GM13977 (cell line): Measurements from ENCODE around the gene RAD51.

Experiments used
- DNase-seq: peaks from one replicate; pipeline ENCODE4 v3.0.0; 2012; ENCODE audit warnings: low spot score
- in situ Hi-C: fragments of 300-500 bp; cut with MboI; formaldehyde crosslinking; loops from one replicate; pipeline ENCODE4 v1.12.0; 2022; ENCODE audit warnings: low sequenced_read_pairs, low pct_unique_long_range_greater_than_20kb, mixed read lengths, inconsistent platforms; ENCODE audit not compliant: unreplicated experiment
- TF ChIP-seq, protein P1 (sequence below): IDR thresholded peaks from 2 replicates; pipeline ENCODE4 v1.5.1; 2012; ENCODE audit warnings: mild to moderate bottlenecking, control low read depth; ENCODE audit not compliant: insufficient read depth; ENCODE audit errors: extremely low read depth, missing control alignments

The RAD51 gene

DNA sequence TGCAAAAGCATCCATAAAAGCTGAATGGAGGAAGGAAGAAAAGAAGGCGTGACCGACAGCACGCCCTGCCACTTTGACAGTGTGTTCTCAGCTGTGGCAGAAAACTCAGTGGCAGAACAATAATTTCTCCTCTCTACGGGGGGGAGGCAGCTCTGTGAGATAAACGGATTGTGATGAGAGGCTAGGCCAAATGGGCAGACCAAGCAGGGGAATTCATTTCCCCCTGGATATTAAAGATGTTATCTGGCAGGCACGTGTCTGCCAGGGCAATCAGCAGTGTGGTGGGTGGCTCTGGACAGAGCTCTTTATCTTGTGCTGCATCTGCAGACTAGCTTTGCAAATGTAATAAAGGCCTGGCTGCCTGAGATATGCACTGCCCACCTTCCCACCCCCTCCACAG, 62.0 kb downstream of the RAD51 start:
- in situ Hi-C loops, result no loop called here
- TF ChIP-seq, protein P1, sequence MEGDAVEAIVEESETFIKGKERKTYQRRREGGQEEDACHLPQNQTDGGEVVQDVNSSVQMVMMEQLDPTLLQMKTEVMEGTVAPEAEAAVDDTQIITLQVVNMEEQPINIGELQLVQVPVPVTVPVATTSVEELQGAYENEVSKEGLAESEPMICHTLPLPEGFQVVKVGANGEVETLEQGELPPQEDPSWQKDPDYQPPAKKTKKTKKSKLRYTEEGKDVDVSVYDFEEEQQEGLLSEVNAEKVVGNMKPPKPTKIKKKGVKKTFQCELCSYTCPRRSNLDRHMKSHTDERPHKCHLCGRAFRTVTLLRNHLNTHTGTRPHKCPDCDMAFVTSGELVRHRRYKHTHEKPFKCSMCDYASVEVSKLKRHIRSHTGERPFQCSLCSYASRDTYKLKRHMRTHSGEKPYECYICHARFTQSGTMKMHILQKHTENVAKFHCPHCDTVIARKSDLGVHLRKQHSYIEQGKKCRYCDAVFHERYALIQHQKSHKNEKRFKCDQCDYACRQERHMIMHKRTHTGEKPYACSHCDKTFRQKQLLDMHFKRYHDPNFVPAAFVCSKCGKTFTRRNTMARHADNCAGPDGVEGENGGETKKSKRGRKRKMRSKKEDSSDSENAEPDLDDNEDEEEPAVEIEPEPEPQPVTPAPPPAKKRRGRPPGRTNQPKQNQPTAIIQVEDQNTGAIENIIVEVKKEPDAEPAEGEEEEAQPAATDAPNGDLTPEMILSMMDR, result no peak
- DNase-seq, result no peak

DNA sequence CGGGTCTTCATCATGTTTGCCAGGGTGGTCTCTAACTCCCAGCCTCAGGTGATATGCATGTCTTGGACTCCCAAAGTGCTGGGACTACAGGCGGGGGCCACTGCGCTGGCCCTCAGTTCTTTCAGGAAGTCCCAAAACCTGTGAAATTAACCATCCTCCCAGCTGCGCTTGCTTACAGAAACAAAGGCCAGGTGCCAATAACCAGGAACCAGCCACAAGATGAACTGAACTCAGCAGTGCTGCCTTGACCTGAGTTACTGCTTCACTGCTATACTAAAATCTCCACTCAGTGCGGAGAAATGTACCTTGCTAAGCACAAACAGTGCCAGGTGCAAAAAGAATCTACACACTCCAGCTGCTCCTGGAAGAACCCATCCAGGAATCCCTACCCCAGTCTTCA, 65.0 kb downstream of the RAD51 start:
- no peak for DNase-seq
- TF ChIP-seq, protein P1, result no peak
- in situ Hi-C loops, result no loop called here

DNA sequence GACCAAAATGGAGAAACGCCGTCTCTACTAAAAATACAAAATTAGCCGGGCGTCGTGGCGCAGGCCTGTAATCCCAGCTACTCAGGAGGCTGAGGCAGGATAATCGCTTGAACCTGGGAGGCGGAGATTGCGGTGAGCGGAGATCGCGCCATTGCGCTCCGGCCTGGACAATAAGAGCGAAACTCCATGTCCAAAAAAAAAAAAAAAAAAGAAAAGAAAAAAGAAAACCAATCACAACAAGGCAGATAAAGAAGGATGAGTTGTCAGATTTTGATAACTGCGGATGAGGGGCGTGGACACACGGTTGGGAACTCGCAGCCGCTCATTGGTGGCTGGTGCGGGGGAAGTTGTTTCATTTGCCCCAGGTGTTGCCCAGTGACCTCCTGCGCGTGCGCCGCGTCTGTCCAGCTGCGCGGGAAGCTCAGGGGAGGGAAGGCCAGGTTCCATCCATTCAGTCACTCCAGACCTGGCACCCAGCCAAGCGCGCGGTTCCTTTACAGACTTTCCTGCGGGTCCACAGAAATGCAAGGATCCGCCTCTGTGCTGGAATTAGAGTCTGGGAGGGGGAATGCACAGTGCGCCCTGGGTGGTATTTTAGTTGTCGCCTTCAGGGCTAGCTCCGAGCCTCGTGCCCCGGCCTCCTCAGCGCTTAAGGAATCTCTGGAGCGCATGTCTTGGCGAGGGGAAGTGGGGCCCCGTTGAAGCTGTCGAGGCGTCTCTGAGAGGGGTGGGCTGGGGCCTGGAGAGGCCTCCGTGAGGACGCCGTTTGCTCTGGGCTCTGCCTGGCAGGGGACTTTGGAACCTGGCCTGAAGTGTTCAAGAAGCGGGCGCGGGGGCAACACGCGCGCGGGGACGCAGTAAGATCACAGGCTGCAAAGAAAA, 68.2 kb downstream of the RAD51 start:
- TF ChIP-seq, protein P1, result no peak
- in situ Hi-C loops, result no loop called here
- DNase-seq, result peak; percentile 60

- in situ Hi-C loops, result no loop called here
- peak; percentile 87 for DNase-seq
- TF ChIP-seq, protein P1, result peak; percentile 52
These were observed 69.0 kb downstream of the RAD51 start, which contains the start of gene GCHFR for GRCh38 chr15:40763801-40764628. TSS of gene GCHFR (plus strand) at chr15:40764068. CDS start at chr15:40764181, 113 bp downstream.

DNA sequence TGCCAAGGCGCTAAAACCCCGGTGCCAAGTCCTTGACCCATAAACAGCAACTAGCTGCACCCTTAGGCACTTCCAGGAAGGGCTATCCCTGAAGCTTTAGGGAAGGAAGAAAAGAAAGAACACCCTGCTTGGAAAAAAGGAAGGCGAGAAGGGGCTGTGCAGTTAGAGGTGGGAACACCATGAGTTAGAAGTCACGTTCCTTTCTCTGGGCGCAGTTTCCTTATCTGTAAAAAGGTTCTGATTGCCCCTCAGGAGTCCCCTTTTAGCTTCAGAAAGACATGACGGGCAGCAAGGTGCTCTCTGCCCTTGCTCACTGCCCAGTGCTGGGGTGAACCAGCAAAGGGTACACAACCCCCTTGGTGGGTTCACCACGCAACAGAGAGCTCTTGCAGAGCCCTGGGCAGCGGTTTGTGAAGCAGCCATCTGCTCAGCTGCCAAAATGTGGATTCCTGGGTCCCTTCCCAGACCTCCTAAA, 69.7 kb downstream of the RAD51 start:
- no peak for DNase-seq
- in situ Hi-C loops, result no loop called here
- TF ChIP-seq, protein P1, result no peak

DNA sequence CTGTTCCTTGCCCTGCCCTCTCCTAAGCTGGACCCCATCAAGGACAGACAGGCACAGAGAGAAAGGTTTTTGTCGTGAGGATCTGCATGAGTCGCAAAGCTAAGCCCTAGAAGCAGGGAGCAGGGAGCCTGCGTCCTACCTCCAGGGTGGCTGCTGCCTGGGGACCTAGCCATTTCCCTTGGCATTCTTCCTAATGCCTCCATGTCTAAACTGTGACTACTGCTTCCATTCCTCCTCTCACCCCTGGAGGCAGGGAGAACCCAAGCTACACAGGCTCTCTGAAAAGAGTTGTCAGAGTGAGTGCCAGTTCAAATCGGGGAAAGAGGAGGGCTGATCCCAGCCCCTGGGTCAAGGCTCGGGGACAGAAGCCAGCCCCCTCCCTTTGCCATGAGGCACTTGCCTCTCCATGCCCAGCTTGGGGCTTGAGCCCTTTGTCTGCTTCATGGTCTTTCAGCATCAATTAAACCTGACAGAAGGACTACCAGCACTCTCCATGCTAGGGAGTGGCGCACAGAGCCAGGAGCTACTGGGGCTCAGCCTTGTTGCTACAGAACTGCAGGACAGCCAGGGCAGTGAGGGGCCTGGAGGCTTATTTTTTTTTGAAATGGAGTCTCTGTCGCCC, 71.3 kb downstream of the RAD51 start:
- in situ Hi-C loops, result no loop called here
- TF ChIP-seq, protein P1, result no peak
- no peak for DNase-seq
